ENCODE data around the gene NUBP2.

Gene NUBP2

GRCh38 chr16:1810106-1810505 lies 27.3 kb downstream of the NUBP2 start:
- DNase-seq, result no peak

- DNase-seq, result no peak
Measured at GRCh38 chr16:1810536-1810935, 27.8 kb downstream of the NUBP2 start.

GRCh38 chr16:1812732-1813163 lies 30.0 kb downstream of the NUBP2 start:
- DNase-seq, result peak; percentile 64 to 78

- DNase-seq, result no peak
Measured at GRCh38 chr16:1815461-1815860, 32.7 kb downstream of the NUBP2 start.

GRCh38 chr16:1816396-1817275 lies 33.9 kb downstream of the NUBP2 start:
- DNase-seq, result no peak

- no peak for DNase-seq
Measured at GRCh38 chr16:1817276-1817589, 34.5 kb downstream of the NUBP2 start.

- no peak for DNase-seq
Measured at GRCh38 chr16:1817716-1818115, 35.0 kb downstream of the NUBP2 start.

- no peak for DNase-seq
Measured at GRCh38 chr16:1818204-1818872, 35.6 kb downstream of the NUBP2 start.

- no peak for DNase-seq
Measured at GRCh38 chr16:1818873-1819525, 36.2 kb downstream of the NUBP2 start.

- no peak for DNase-seq
Measured at GRCh38 chr16:1819611-1820010, 36.9 kb downstream of the NUBP2 start.

- no peak for DNase-seq
Measured at GRCh38 chr16:1820096-1820945, 37.6 kb downstream of the NUBP2 start.

- DNase-seq, result no peak
Measured at GRCh38 chr16:1820946-1821290, 38.2 kb downstream of the NUBP2 start.

GRCh38 chr16:1821861-1822611 lies 39.3 kb downstream of the NUBP2 start:
- no peak for DNase-seq

- no peak for DNase-seq
Measured at GRCh38 chr16:1822801-1823200, 40.0 kb downstream of the NUBP2 start.

GRCh38 chr16:1823821-1824220 lies 41.1 kb downstream of the NUBP2 start:
- DNase-seq, result peak in 1 of 2 donors; percentile 11

- no peak for DNase-seq
Measured at GRCh38 chr16:1825381-1825863, 42.7 kb downstream of the NUBP2 start.

- DNase-seq, result peak; percentile 46 to 81
Measured at GRCh38 chr16:1825864-1826690, 43.3 kb downstream of the NUBP2 start.

GRCh38 chr16:1826691-1827573 lies 44.2 kb downstream of the NUBP2 start, which contains the start of the genes FAHD1 and HAGH:
Gene FAHD1 (plus strand): TSS chr16:1827206. CDS start chr16:1827239, 33 bp downstream.
Gene HAGH (minus strand): TSS chr16:1826825. CDS start chr16:1826787, 38 bp downstream.
- DNase-seq, result peak; percentile 96

- peak in 1 of 2 donors; percentile 13 for DNase-seq
Measured at GRCh38 chr16:1828645-1829410, 46.1 kb downstream of the NUBP2 start.
